NCI-H446 (cell line): ENCODE data around the gene MTIF3.
"Not testable (repeated sequence)": the region's sequence is repeated elsewhere in the genome, so short reads cannot be mapped to it uniquely, and the experiment has no call there.

ENCODE experiments used
- DNase-seq, 2 experiments: peaks; one replicate each; lab custom pipeline; 2025; lab: John Stamatoyannopoulos, UW

The MTIF3 gene

DNA sequence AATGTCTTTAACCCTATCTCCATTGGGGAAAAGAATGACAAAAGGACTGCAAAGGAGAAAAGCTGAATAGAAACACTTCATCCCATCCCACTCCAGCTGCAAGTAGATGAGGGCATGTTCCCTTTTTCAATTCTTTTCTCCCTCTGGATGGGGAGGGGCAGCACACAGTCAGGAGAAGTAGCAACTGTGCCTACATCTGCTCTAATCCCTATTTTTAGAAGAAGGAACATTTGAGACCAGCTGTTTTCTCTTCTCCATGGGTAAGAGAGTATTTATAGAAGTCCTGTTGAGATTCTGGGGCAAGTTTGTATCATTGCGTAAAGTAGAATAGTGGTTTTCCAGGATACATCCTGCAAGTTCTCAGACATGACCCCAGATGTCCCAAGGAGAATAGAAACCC lies 35.2 kb downstream of the MTIF3 start:
- no peak for DNase-seq

DNA sequence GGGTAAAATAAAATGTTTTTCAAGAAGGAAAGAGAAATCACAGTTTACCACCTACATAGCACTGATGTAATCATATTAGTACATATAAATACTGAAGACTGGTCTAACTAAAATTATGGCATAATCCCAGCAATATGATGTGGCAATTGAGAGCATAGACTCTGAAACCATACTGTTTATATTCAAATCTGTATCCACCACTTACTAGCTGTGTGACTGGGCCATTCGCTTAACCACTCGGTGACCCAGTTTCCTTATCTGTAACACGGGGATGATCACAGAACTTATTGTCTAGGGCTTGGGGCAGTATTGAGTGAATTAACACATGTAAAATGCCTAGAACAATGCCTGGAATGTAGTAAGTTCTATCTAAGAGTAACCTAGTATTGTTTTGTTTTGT lies 39.0 kb downstream of the MTIF3 start:
- no peak for DNase-seq

DNA sequence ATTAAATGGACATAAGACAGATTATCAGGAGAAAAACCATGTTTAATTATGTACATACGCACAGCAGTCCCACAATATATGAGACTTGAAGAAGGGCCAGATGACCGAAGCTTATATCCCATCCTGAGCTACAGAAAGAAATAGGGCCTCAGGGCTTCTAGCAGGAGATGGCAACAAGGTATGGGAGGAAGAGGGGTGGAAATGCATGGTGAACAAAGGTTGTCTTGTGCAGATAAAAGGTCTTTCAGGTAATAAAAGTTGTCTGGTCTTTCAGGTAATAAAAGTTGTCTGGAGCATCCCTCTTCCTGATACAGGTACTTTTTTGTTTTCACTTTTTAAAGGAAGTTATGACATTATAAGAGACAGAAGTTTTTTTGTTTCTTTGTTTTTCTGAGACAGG lies 41.4 kb downstream of the MTIF3 start:
- DNase-seq = no peak

DNA sequence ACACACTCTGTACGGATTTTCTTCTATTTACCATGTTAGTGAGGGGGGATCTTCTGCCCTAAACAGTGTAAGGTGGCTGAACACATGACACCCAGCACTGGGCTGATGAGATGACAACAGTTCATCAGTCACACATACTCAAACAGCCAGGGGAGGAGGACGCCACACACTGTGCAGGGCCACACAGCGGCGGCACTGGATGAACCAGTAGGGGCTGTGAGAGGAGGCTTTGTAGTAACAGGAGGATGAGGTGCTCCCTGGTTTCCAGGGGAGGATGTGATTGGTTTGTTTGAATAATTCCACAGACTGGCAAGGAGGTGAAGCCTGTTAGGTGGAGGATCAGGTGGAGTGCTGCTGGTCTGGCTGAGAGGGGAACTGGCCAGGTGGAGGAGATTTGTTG lies 42.3 kb downstream of the MTIF3 start:
- no peak for DNase-seq

DNA sequence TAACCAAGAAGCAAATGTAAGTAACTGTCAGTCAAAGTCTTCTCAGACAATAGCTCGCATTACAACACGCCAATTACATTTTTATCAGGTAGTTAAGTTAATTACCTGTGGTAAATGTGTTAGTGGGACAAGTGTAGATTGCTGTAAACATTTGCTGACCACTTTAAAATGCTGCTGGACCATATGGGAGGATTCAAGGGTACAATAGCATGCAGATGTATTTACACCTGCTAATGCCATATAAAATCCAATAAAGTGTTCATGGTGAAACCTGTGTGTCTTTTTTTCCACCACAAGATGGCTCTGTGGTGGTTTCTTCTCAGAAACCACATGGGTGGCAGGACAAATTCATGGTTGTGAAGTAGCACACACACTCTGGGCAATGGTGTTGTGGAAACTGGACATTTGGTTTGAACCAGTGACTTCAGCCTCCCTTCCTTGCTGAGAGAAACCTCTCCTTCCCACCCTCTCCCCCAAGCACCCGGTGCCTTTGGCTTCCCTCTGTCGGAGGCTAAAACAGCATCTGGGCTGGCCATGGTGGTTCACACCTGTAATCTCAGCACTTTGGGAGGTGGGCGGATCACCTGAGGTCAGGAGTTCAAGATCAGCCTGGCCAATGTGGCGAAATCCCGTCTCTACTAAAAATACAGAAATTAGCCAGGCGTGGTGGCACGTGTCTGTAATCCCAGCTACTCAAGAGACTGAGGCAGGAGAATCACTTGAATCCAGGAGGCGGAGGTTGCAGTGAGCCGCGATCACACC lies 44.0 kb downstream of the MTIF3 start:
- DNase-seq = peak in 1 of 2 experiments; percentile 44

DNA sequence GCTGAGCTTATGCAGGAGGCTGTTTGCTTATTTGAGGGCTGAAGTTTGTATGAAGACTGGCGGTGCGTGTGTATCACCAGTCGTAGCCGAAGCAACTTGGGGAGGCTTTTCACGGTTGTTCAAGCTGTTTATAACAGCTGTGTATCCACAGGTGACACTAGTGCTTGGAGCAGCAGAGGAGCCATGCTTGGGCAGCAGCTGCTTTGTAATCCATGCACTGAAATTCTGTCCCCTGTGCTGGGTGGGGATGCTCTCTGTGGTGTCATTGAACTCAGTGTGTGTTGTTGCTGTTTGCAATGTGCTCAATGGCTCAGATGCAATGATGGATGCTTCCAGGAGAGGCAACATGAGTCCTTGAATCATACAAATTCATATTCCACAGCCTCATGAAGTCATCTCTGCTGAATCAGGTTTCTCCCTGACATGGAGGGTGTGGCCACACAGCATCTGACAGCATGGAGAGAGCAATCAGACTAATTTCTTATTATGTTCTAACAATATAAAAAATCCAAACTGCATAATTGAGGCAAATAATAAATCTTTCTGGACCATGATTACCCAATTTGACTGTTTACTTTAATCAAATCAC lies 44.7 kb downstream of the MTIF3 start:
- DNase-seq = no peak

DNA sequence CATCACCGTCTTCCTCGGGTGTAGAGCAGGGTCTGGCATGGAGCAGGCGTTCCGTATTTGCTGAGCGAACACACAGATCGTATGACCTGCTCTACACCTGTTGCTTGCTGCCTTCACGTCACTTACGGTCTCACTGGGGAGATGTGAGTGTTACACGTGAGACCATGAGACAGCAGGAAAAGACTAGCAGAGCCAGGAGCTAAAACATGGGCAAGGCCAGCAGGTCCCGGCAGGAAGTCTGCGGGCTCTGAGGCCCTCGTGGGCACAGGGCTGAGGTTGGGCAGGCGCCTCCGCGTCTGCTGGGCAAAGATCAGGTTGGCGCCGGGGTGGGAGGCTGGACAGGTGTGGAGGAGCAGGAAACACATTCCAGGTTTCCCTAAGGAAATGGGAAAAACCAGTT lies 45.7 kb downstream of the MTIF3 start:
- DNase-seq = no peak

DNA sequence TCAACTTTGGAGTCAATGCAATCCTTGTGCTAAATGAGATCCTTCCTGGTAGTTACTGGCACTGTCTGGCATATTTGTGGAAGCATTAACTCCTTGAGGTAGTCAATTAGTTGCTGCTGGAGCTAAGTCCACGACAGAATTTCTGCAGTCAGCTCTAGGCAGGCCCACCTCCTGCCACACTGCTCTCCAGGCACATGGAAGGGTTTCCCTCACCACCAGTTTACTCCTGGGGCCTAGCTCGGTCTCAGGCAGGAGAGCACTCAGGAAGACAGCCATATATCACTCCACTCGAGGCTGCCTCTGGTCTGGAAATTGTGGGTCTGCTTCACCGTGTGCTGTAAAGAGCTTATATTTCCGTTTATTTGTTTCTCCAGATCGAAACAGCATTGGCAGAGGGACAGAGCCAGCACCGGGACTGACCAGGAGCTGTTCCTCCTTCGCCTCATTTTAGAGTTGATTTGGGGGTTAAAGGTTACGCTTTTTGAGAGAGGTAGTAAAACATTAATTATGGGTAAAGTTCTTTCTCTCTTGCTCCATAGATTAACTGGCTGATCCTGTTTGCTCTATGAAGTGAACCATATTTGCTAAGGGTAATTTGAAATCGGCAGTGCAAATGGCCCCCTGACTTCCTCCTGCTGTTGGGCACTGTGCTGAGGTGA lies 46.5 kb downstream of the MTIF3 start:
- DNase-seq = no peak

DNA sequence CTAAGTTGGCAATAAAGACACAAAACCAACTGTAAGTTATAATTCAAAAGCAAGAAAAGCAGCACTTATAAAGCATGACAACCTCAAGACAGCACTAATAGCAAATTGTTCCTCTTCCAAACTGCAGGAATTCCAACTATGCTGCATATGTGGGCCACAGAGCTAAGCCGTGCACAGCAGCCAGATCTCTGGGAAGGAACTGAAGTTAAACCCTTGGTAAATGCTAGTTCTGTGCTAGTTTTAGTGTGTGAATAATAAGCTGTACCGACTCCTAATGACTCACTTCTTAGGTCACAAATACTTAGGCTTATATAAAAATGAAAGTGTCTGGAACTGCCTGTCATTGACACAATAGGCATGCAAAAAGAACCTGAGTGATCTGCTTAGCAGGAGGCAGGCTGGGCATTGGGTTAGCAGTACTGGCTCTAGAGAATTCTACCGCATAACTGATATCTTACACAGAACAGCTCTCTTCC lies 47.1 kb downstream of the MTIF3 start:
- DNase-seq = no peak

DNA sequence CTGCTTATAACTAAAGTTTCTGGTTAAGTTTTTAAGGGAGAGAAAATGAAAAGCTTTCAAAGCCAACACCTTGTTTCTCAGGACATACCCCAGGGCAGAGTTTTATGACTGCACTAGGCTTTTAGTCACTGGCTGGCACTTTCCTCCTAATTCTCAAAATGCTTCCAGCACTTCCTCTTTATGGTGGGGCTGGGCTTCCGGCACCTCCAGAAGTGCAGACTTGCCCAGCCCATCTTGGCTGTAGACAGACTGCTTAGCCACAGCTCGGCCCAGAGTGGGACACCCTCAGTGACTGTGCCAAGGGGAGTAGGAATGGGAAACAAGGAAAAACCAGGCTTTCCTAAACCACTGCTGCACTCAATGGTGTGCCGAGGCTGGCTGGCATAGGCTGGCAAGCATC lies 49.2 kb downstream of the MTIF3 start:
- no peak for DNase-seq

DNA sequence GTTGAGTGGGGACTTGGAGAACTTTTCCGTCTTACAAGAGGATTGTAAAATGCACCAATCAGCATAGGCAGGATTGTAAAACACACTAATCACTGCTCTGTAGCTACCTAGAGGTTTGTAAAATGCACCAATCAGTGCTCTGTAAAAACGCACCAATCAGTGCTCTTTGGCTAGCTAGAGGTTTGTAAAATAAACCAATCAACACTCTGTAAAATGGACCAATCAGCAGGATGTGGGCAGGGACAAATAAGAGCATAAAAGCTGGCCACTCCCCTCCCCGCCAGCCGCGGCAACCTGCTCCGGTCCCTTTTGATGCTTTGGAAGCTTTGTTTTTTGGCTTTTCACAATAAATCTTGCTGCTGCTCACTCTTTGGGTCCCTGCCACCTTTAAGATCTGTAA lies 50.0 kb downstream of the MTIF3 start:
- DNase-seq = not testable (repeated sequence)

DNA sequence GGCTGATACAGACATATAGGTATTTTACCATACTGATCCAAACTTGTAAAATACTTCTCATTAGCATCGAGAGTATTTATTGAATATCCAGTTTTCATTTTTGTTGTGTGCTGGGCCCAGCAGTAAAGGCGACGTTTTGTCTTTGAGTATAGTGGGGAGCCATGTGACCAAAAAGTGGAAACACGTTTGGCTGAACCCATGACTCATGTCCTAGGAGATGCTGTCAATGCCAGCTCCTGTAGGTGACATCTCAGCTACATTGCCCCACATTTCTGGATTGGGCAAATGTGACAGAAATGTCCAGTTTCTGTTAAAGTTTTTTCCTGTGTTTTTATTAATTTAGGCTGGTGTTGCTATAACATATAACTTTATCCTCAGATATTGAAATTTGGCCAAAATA lies 52.0 kb downstream of the MTIF3 start:
- no peak for DNase-seq

DNA sequence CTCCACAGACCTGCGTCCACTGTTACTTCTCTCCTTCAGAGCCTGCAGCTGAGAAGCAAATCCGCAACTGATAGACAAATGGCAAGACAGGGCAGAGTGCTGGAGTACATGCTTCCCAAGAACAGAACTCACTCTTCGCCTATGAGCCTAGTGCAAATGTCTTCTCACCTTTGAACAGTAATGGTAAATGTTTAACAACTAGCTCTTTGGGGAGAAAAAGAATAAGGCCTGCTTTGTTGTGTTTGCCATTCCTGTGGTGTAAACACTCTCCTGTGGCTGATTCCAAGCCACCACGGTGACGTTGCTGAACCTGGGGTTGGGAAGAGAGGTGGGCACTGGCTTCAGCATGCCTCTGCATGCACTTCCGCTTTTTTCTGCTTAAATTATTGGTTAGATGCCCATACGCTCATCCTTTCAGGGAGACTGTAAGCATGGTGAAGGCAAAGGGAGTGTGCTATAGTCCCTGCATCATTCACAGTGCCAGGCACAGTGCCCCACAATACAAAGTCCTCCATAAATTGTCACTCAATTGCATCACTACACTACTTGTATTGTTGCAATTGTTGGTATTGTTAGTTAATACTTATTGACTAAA lies 54.0 kb downstream of the MTIF3 start:
- no peak for DNase-seq

DNA sequence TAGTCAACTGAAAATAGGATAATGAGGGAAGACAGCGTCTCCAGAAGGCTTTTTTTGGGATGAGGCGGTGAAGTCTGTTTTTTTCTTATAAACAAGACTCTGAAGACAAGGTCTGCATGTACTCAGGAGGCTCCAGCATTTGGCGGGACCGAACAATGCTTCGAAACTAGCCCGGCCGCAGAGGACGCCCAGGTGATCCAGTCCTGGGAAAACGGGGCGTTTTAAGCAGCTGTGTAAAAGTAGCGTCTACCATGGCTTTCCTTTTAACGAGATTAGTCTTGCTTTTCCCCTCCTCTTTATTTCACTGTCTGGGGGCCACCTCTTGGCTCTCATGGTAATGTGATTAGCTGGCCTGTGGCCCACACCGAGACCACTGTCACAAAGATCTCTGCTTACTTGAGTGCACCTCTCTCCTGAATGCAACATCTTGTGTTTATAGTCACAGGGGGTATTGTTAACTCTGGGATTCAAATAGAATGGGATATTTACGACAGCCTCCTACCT lies 55.3 kb downstream of the MTIF3 start:
- no peak for DNase-seq

DNA sequence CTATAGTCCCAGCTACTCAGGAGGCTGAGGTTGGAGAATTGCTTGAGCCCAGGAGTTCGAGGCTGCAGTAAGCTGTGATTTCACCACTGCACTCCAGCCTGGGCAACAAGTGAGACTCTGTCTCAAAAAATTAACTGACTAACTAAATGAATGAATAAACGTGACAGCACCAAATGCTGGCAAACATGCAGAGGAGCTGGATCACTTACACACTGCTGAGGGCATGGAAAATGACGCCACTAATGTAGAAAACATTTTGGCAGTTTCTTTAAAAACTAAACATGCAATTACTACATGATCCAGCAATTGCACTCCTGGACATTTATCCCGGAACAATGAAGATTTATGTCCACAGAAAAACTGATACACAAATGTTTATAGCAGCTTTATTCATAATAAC lies 57.3 kb downstream of the MTIF3 start:
- DNase-seq = no peak

DNA sequence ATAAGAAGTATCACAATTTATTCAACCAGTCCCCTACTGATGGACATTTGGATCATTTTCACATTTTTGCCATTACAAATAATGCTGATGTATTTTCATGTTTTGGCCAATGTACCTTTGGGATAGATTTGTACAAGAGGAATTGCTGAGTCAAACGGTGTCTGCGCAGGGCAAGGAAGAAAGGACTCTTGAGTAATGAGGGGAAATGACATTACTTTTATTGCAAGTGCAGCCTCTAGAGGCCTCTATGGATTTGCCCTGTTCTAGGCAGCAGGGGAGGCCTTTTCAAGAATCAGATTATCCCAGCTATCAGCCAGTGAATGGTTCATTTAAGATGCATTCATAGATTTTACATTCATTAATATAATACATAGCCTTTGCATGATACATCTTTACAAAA lies 58.9 kb downstream of the MTIF3 start:
- no peak for DNase-seq

DNA sequence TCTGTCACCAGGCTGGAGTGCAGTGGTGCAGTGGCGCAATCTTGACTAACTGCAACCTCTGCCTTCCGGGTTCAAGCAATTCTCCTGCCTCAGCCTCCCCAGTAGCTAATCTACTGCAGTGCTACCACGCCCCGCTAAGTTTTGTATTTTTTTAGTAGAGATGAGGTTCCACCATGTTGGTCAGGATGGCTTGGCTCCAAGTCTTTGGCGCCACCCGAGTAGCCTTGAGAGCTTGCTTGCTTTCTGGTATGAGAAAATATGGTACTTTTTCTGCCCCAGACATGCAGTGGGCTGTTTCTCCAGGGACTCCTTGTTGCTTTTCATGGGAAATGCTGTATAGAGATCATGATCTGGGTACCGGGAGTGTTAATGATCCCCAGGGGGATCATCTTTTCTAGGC lies 60.5 kb downstream of the MTIF3 start:
- no peak for DNase-seq

DNA sequence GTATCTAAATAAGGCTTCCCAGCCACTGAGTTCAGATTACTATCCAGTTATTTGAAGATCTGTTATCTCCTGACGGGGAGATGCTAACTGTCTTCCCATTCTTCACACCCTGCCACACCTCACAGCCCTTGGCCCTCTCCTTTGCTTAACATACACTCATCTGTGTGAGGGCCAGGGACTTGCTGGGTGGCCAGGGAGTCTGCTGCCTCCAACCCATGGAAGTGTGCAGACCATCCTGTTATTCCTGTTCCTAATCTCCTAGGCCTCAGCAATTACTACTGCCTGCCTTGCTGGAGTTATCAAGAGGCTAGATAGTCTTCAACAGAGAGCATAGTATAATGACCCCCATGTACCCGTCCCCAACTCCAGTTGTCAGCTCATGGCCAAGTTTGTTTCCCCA lies 62.1 kb downstream of the MTIF3 start:
- DNase-seq = no peak
